HCT116 (cell line): ENCODE data around the gene HSH2D. TPM values are rescaled to one million over a fixed set of nuclear protein-coding genes. Genes with fewer than 3 reads are reported as not detected.

Experiments
- ATAC-seq: fragments of 200-7000 bp; cut with Tn5 transposase; 2 replicates; pipeline ENCODE4 v1.9.1; 2020; ENCODE audit warnings: mild to moderate bottlenecking, moderate library complexity
- BruUV-seq: library from RNA; stranded (reverse); fragments of 400-500 nt; replicated peaks from 2 replicates; lab custom pipeline; 2021; lab: Mats Ljungman, UMichigan
- CTCF ChIA-PET: fragments of 300-600 bp; sonication (Branson Sonifier 250); formaldehyde crosslinking; loops from one replicate; lab custom pipeline; 2021; ENCODE audit warnings: antibody characterized with exemption; lab: Charles Lee
- POLR2A ChIA-PET: fragments of 300-600, 350-600 bp; sonication (Branson Sonifier 250); formaldehyde crosslinking; loops from one replicate; lab custom pipeline; 2021; ENCODE audit warnings: antibody characterized with exemption; lab: Charles Lee
- RAD21 ChIA-PET, 2 experiments: fragments of 300-600 bp; sonication (Branson Sonifier 250); formaldehyde crosslinking; loops; one replicate each; lab custom pipeline; 2023; ENCODE audit warnings: low total read pairs in 2 of 2; ENCODE audit not compliant: uncharacterized antibody in 2 of 2, unreplicated experiment in 2 of 2, low non-redundant PET in 1 of 2; lab: Charles Lee
- DNase-seq: peaks from one replicate; pipeline ENCODE4 v3.0.0-alpha.2; 2010; ENCODE audit warnings: low read depth, low spot score
- H2AFZ ChIP-seq: fragments of 200-600 bp; shearing (Covaris generic), sonication (generic); 2 replicates; pipeline ENCODE4 v1.6.1; 2017; ENCODE audit warnings: low read depth, mixed run types, mixed read lengths, antibody characterized with exemption, low read length; ENCODE audit not compliant: poor library complexity, severe bottlenecking
- H3K27ac ChIP-seq: 2 replicates; pipeline ENCODE4 v1.5.1; 2012; ENCODE audit warnings: low read depth, low read length
- H3K27me3 ChIP-seq: fragments of 200-600 bp; sonication (generic); 2 replicates; pipeline ENCODE4 v1.6.1; 2016; ENCODE audit warnings: mixed run types, low read length, mixed read lengths; ENCODE audit not compliant: insufficient read depth
- H3K36me3 ChIP-seq, 2 experiments: fragments of 200-500 bp in 1 of 2; fragments of 200-600 bp in 1 of 2; sonication (Bioruptor generic) in 1 of 2; sonication (generic) in 1 of 2; 2 replicates each; pipeline versions ENCODE4 v1.5.1 to v1.6.1; 2014 to 2016; ENCODE audit warnings: low read length in 2 of 2, inconsistent platforms in 1 of 2, mixed read lengths in 1 of 2, mixed run types in 1 of 2; ENCODE audit not compliant: insufficient read depth in 2 of 2, control insufficient read depth in 1 of 2
- H3K4me1 ChIP-seq, 2 experiments: fragments of 200-600 bp in 1 of 2; sonication (generic) in 1 of 2; 2 replicates each; pipeline versions ENCODE4 v1.5.1 to v1.6.1; 2012 to 2017; ENCODE audit warnings: low read length in 2 of 2, inconsistent platforms in 1 of 2, mild to moderate bottlenecking in 1 of 2, mixed read lengths in 1 of 2, mixed run types in 1 of 2, moderate library complexity in 1 of 2; ENCODE audit not compliant: insufficient read depth in 2 of 2, control insufficient read depth in 1 of 2
- H3K4me2 ChIP-seq: fragments of 200-600 bp; sonication (generic); 2 replicates; pipeline ENCODE4 v1.6.1; 2017; ENCODE audit warnings: mixed run types, low read length, mixed read lengths
- H3K4me3 ChIP-seq, 2 experiments: fragments of 200-600 bp in 1 of 2; sonication (generic) in 1 of 2; replicated peaks in 1 of 2; 2 replicates each; pipeline ENCODE4 v1.5.1; 2011 to 2016; ENCODE audit warnings: low read length in 2 of 2, control low read depth in 1 of 2, low read depth in 1 of 2, mild to moderate bottlenecking in 1 of 2, mixed read lengths in 1 of 2, mixed run types in 1 of 2
- H3K79me2 ChIP-seq: fragments of 200-600 bp; sonication (generic); 2 replicates; pipeline ENCODE4 v1.6.1; 2017; ENCODE audit warnings: mild to moderate bottlenecking, mixed run types, low read length, moderate library complexity, mixed read lengths; ENCODE audit not compliant: insufficient read depth
- H3K9ac ChIP-seq: fragments of 200-600 bp; sonication (generic); 2 replicates; pipeline ENCODE4 v1.6.1; 2016; ENCODE audit warnings: low read length, mixed read lengths
- H3K9me2 ChIP-seq: fragments of 200-600 bp; sonication (generic), shearing (Covaris generic); 2 replicates; pipeline ENCODE4 v1.6.1; 2017; ENCODE audit warnings: mixed run types, mild to moderate bottlenecking, moderate library complexity; ENCODE audit not compliant: insufficient read depth
- H3K9me3 ChIP-seq, 2 experiments: fragments of 200-500 bp in 1 of 2; fragments of 200-600 bp in 1 of 2; sonication (Bioruptor generic) in 1 of 2; sonication (generic) in 1 of 2; 2 replicates each; pipeline ENCODE4 v1.6.1; 2014 to 2017; ENCODE audit warnings: low read length in 2 of 2, mixed read lengths in 2 of 2, inconsistent platforms in 1 of 2, low read depth in 1 of 2, mild to moderate bottlenecking in 1 of 2, mixed run types in 1 of 2, moderate library complexity in 1 of 2; ENCODE audit not compliant: control insufficient read depth in 1 of 2, insufficient read depth in 1 of 2
- H4K20me1 ChIP-seq: fragments of 200-600 bp; sonication (generic), shearing (Covaris generic); 2 replicates; pipeline ENCODE4 v1.6.1; 2017; ENCODE audit warnings: mixed run types, mild to moderate bottlenecking, moderate library complexity; ENCODE audit not compliant: insufficient read depth
- CBX3 ChIP-seq: IDR thresholded peaks from 2 replicates; pipeline ENCODE4 v1.6.1; 2012; ENCODE audit warnings: low read depth
- EGR1 ChIP-seq: IDR thresholded peaks from 2 replicates; pipeline ENCODE4 v1.6.1; 2012; ENCODE audit warnings: low read depth
- ELF1 ChIP-seq: IDR thresholded peaks from 2 replicates; pipeline ENCODE4 v1.6.1; 2012; ENCODE audit warnings: low read depth, borderline replicate concordance
- EZH2 ChIP-seq: fragments of 200-600 bp; sonication (generic); IDR thresholded peaks from 2 replicates; pipeline ENCODE4 v1.6.1; 2017; ENCODE audit warnings: antibody characterized with exemption, mixed run types
- FOSL1 ChIP-seq: IDR thresholded peaks from 2 replicates; pipeline ENCODE4 v1.6.1; 2012; ENCODE audit warnings: low read depth
- POLR2A ChIP-seq: IDR thresholded peaks from 2 replicates; pipeline ENCODE4 v1.7.0; 2011; ENCODE audit warnings: borderline replicate concordance; ENCODE audit not compliant: insufficient read depth, insufficient read length; ENCODE audit errors: extremely low read depth
- SIN3A ChIP-seq: IDR thresholded peaks from 2 replicates; pipeline ENCODE4 v1.6.1; 2012; ENCODE audit warnings: low read depth
- SP1 ChIP-seq: IDR thresholded peaks from 2 replicates; pipeline ENCODE4 v1.6.1; 2012; ENCODE audit warnings: low read depth
- SRF ChIP-seq: IDR thresholded peaks from 2 replicates; pipeline ENCODE4 v1.6.1; 2012; ENCODE audit warnings: low read depth
- TCF7L2 ChIP-seq: IDR thresholded peaks from 2 replicates; pipeline ENCODE4 v1.7.0; 2011; ENCODE audit warnings: borderline replicate concordance, inconsistent platforms; ENCODE audit not compliant: insufficient read depth, insufficient read length; ENCODE audit errors: extremely low read depth
- ZNF274 ChIP-seq: fragments of 200-500 bp; sonication (Bioruptor generic); IDR thresholded peaks from 2 replicates; pipeline ENCODE4 v1.6.1; 2014; ENCODE audit warnings: mild to moderate bottlenecking, low read depth, low read length, inconsistent platforms
- intact Hi-C: fragments of 100-400 bp; cut with micrococcal nuclease; formaldehyde crosslinking; loops from 2 replicates; pipeline ENCODE4 v1.10.0; 2022
- total RNA-seq: library from RNA; stranded (reverse); gene quantifications from one replicate; pipeline ENCODE4 v1.2.1, GENCODE V29; 2021; ENCODE audit not compliant: unreplicated experiment
- TF ChIP-seq, protein P1 (sequence below): IDR thresholded peaks from 2 replicates; pipeline ENCODE4 v1.6.1; 2011; ENCODE audit warnings: mild to moderate bottlenecking, low read length, moderate library complexity; ENCODE audit not compliant: insufficient replicate concordance; ENCODE audit errors: extremely low read depth
- TF ChIP-seq, protein P2 (sequence below), 3 experiments: fragments of 200-600 bp in 1 of 3; sonication (generic) in 1 of 3; IDR thresholded peaks in 2 of 3; conservative IDR thresholded peaks in 1 of 3; 2 replicates each; pipeline ENCODE4 v1.5.1; 2012 to 2017; ENCODE audit warnings: low read depth in 2 of 3, low read length in 2 of 3, antibody characterized with exemption in 1 of 3, borderline replicate concordance in 1 of 3, control low read depth in 1 of 3, mild to moderate bottlenecking in 1 of 3, mixed read lengths in 1 of 3, mixed run types in 1 of 3, moderate library complexity in 1 of 3; ENCODE audit not compliant: insufficient read depth in 1 of 3
- TF ChIP-seq, protein P3 (sequence below): IDR thresholded peaks from 2 replicates; pipeline ENCODE4 v1.6.1; 2012
- TF ChIP-seq, protein P4 (sequence below): IDR thresholded peaks from 2 replicates; pipeline ENCODE4 v1.6.1; 2012

The HSH2D gene
- total RNA-seq, 1 experiment from 2014 or later, result 21.4 TPM

DNA sequence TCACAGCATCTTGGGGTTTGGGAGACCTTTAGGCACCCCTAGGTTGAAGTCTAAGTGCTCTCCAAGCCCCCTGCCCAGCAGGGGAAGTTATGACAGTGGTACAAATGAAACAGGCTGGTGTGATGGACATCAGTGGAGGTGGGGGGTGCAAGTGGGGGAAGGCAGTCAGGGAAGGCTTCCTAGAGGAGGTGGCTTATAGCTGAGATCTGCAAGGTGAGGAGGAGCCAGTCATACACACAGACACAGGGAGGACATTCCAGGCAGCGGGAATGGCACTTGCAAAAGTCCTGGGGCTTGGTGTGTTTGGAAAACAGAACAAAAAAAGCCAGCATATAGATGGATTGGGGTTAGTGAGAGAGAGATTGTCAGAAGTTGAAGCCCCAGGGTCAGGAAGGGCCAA lies 11.6 kb downstream of the HSH2D start:
- ChIA-PET CTCF (no interaction called here), POLR2A (no interaction called here), RAD21 (no interaction called here)
- Histone ChIP-seq H4K20me1 (no peaks in the 10 kb centered on the region), H3K9me3 (no peaks in the 10 kb centered on the region), H3K27me3 (no peaks in the 10 kb centered on the region), H3K27ac (no peak overlapping the region), H3K4me1 (peaks cover 9 to 29% of the 10 kb centered on the region in 2 experiments), H3K9ac (no peak overlapping the region), H3K36me3 (peaks cover 18 to 24% of the 10 kb centered on the region in 2 experiments), H3K9me2 (no peaks in the 10 kb centered on the region), H3K4me3 (no peak overlapping the region), H3K4me2 (no peak overlapping the region), H2AFZ (no peak overlapping the region), H3K79me2 (no peaks in the 10 kb centered on the region)
- no TSS peak for BruUV-seq
- ATAC-seq (no peak), DNase-seq (no peak)
- TF ChIP-seq ZNF274, result no peak
- TF ChIP-seq EGR1, result no peak
- TF ChIP-seq FOSL1, result no peak
- TF ChIP-seq EZH2, result no peak
- no peak for TF ChIP-seq SIN3A
- TF ChIP-seq SP1, result no peak
- TF ChIP-seq, protein P1, sequence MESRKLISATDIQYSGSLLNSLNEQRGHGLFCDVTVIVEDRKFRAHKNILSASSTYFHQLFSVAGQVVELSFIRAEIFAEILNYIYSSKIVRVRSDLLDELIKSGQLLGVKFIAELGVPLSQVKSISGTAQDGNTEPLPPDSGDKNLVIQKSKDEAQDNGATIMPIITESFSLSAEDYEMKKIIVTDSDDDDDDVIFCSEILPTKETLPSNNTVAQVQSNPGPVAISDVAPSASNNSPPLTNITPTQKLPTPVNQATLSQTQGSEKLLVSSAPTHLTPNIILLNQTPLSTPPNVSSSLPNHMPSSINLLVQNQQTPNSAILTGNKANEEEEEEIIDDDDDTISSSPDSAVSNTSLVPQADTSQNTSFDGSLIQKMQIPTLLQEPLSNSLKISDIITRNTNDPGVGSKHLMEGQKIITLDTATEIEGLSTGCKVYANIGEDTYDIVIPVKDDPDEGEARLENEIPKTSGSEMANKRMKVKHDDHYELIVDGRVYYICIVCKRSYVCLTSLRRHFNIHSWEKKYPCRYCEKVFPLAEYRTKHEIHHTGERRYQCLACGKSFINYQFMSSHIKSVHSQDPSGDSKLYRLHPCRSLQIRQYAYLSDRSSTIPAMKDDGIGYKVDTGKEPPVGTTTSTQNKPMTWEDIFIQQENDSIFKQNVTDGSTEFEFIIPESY, result no peak
- no peak for TF ChIP-seq POLR2A
- TF ChIP-seq ELF1, result no peak
- no peak for TF ChIP-seq CBX3
- intact Hi-C loops, result no loop called here

DNA sequence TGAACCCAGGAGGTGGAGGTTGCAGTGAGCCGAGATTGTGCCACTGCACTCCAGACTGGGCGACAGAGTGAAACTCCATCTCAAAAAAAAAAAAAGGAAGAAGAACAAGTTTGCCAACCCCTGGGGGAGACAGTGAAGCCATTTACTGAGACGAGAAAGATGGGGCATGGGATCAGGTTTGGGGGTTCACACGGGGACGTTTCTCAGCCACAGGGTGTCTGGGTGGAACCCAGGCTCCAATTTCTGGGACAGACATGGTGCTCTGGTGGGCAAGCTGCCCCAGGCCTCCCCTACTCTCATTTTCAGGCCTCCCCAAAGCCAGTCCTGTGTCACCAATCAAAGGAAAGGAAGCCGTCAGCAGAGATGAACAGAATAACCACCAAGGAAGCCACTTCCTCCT lies 13.4 kb downstream of the HSH2D start:
- RAD21 ChIA-PET, result no interaction called here
- Histone ChIP-seq H3K36me3 (peaks cover 18 to 24% of the 10 kb centered on the region in 2 experiments), H3K27me3 (no peaks in the 10 kb centered on the region), H3K9ac (no peak overlapping the region), H3K79me2 (no peaks in the 10 kb centered on the region), H3K4me1 (peaks cover 21 to 47% of the 10 kb centered on the region in 2 experiments), H3K27ac (no peak overlapping the region), H3K4me3 (no peak overlapping the region), H3K9me3 (no peaks in the 10 kb centered on the region), H3K9me2 (no peaks in the 10 kb centered on the region), H2AFZ (no peak overlapping the region), H3K4me2 (no peak overlapping the region), H4K20me1 (no peaks in the 10 kb centered on the region)
- POLR2A ChIA-PET, result interaction anchor here (1.5 kb wide), 1 partner anchor 13 kb away, joined by 6 read pairs; the partner anchor contains the start of gene HSH2D
- CTCF ChIA-PET, result no interaction called here
- DNase-seq (no peak), ATAC-seq (no peak)
- intact Hi-C loops, result no loop called here
- BruUV-seq, result no TSS peak
- TF ChIP-seq, protein P2, sequence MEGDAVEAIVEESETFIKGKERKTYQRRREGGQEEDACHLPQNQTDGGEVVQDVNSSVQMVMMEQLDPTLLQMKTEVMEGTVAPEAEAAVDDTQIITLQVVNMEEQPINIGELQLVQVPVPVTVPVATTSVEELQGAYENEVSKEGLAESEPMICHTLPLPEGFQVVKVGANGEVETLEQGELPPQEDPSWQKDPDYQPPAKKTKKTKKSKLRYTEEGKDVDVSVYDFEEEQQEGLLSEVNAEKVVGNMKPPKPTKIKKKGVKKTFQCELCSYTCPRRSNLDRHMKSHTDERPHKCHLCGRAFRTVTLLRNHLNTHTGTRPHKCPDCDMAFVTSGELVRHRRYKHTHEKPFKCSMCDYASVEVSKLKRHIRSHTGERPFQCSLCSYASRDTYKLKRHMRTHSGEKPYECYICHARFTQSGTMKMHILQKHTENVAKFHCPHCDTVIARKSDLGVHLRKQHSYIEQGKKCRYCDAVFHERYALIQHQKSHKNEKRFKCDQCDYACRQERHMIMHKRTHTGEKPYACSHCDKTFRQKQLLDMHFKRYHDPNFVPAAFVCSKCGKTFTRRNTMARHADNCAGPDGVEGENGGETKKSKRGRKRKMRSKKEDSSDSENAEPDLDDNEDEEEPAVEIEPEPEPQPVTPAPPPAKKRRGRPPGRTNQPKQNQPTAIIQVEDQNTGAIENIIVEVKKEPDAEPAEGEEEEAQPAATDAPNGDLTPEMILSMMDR (IDR thresholded peaks at IDR 0.05 in 2 of 3, conservative IDR thresholded peaks at IDR 0.05 in 1 of 3; ENCODE audit: borderline replicate concordance in 1 of 3, insufficient read depth in 1 of 3, low read depth in 2 of 3, low read length in 2 of 3), result no peak
- TF ChIP-seq TCF7L2, result no peak
- TF ChIP-seq, protein P3, sequence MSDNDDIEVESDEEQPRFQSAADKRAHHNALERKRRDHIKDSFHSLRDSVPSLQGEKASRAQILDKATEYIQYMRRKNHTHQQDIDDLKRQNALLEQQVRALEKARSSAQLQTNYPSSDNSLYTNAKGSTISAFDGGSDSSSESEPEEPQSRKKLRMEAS, result no peak
- TF ChIP-seq EGR1, result no peak
- TF ChIP-seq, protein P1, result no peak
- no peak for TF ChIP-seq SRF
- TF ChIP-seq ZNF274, result no peak
- TF ChIP-seq, protein P4, sequence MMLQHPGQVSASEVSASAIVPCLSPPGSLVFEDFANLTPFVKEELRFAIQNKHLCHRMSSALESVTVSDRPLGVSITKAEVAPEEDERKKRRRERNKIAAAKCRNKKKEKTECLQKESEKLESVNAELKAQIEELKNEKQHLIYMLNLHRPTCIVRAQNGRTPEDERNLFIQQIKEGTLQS, result no peak
